Measurements from ENCODE around the gene SNAP47.

Gene SNAP47

GRCh38 chr1:227728059-227728891 is 7.0 kb upstream of the SNAP47 start:
- Histone ChIP-seq H3K27me3 (replicated peaks in 2 of 5; ENCODE audit: control insufficient read depth in 4 of 5, insufficient read depth in 5 of 5, low read length in 4 of 5) (peaks cover 0 to 5% (median 0%) of the 10 kb centered on the region in 5 experiments), H3K36me3 (ENCODE audit: control insufficient read depth in 4 of 4, insufficient read depth in 4 of 4, low read length in 3 of 4) (peaks cover 0 to 29% (median 22%) of the 10 kb centered on the region in 4 experiments), H3K9me3 (ENCODE audit: control extremely low read depth in 1 of 5, control insufficient read depth in 4 of 5, insufficient read depth in 2 of 5, low read depth in 1 of 5, low read length in 4 of 5) (peaks cover 0 to 2% (median 0%) of the 10 kb centered on the region in 5 experiments), H3K4me1 (ENCODE audit: control extremely low read depth in 1 of 4, control insufficient read depth in 4 of 4, insufficient read depth in 4 of 4, low read length in 3 of 4) (peaks cover 0 to 23% (median 19%) of the 10 kb centered on the region in 4 experiments), H3K4me3 (ENCODE audit: control insufficient read depth in 1 of 7, extremely low read depth in 1 of 7, insufficient read depth in 4 of 7, low read depth in 2 of 7, low read length in 6 of 7) (peak overlapping the region; percentile 9 to 83 (median 63)), H3K27ac (ENCODE audit: insufficient read depth in 1 of 2, low read depth in 1 of 2, low read length in 2 of 2, poor library complexity in 1 of 2, severe bottlenecking in 2 of 2) (no peak overlapping the region)
- ChIA-PET CTCF (no interaction called here), POLR2A (no interaction called here)
- peak; percentile 33 to 62 (median 46) for DNase-seq
- WGBS (ENCODE audit: insufficient coverage): 0% methylated on average over 29 of the region's 51 CpGs

- DNase-seq: no peak
- ChIA-PET CTCF (no interaction called here), POLR2A (no interaction called here)
- no peak overlapping the region for H3K27ac ChIP-seq (ENCODE audit: insufficient read depth in 1 of 2, low read depth in 1 of 2, low read length in 2 of 2, poor library complexity in 1 of 2, severe bottlenecking in 2 of 2)
- peaks cover 0 to 28% (median 25%) of the 10 kb centered on the region in 4 experiments for H3K4me1 ChIP-seq (ENCODE audit: control extremely low read depth in 1 of 4, control insufficient read depth in 4 of 4, insufficient read depth in 4 of 4, low read length in 3 of 4)
- peak overlapping the region; percentile 9 to 83 (median 63) for H3K4me3 ChIP-seq (ENCODE audit: control insufficient read depth in 1 of 7, extremely low read depth in 1 of 7, insufficient read depth in 4 of 7, low read depth in 2 of 7, low read length in 6 of 7)
- peaks cover 0 to 35% (median 28%) of the 10 kb centered on the region in 4 experiments for H3K36me3 ChIP-seq (ENCODE audit: control insufficient read depth in 4 of 4, insufficient read depth in 4 of 4, low read length in 3 of 4)
- H3K9me3 ChIP-seq (ENCODE audit: control extremely low read depth in 1 of 5, control insufficient read depth in 4 of 5, insufficient read depth in 2 of 5, low read depth in 1 of 5, low read length in 4 of 5): peaks cover 0 to 1% (median 0%) of the 10 kb centered on the region in 5 experiments
- 3% methylated on average over 11 of the region's 11 CpGs for WGBS (ENCODE audit: insufficient coverage)
- H3K27me3 ChIP-seq (replicated peaks in 2 of 5; ENCODE audit: control insufficient read depth in 4 of 5, insufficient read depth in 5 of 5, low read length in 4 of 5): peaks cover 0 to 5% (median 0%) of the 10 kb centered on the region in 5 experiments
Observed at GRCh38 chr1:227728892-227729143, 6.4 kb upstream of the SNAP47 start.

- Histone ChIP-seq H3K27ac (ENCODE audit: insufficient read depth in 1 of 2, low read depth in 1 of 2, low read length in 2 of 2, poor library complexity in 1 of 2, severe bottlenecking in 2 of 2) (no peak overlapping the region), H3K9me3 (ENCODE audit: control extremely low read depth in 1 of 5, control insufficient read depth in 4 of 5, insufficient read depth in 2 of 5, low read depth in 1 of 5, low read length in 4 of 5) (peaks cover 0 to 1% (median 0%) of the 10 kb centered on the region in 5 experiments), H3K36me3 (ENCODE audit: control insufficient read depth in 4 of 4, insufficient read depth in 4 of 4, low read length in 3 of 4) (peaks cover 0 to 36% (median 28%) of the 10 kb centered on the region in 4 experiments), H3K27me3 (replicated peaks in 2 of 5; ENCODE audit: control insufficient read depth in 4 of 5, insufficient read depth in 5 of 5, low read length in 4 of 5) (peaks cover 0 to 5% (median 0%) of the 10 kb centered on the region in 5 experiments), H3K4me3 (ENCODE audit: control insufficient read depth in 1 of 7, extremely low read depth in 1 of 7, insufficient read depth in 4 of 7, low read depth in 2 of 7, low read length in 6 of 7) (peak overlapping the region in 4 of 7 experiments; percentile 62 to 83 (median 65)), H3K4me1 (ENCODE audit: control extremely low read depth in 1 of 4, control insufficient read depth in 4 of 4, insufficient read depth in 4 of 4, low read length in 3 of 4) (peaks cover 0 to 33% (median 30%) of the 10 kb centered on the region in 4 experiments)
- WGBS (ENCODE audit: insufficient coverage): 70% methylated on average over 4 of the region's 5 CpGs
- no peak for DNase-seq
- POLR2A ChIA-PET: no interaction called here
- CTCF ChIA-PET: interaction anchor here (0.8 to 2.1 kb wide), 4 partner anchors 14 to 223 kb away, joined by 3 to 5 read pairs (median 4); no protein-coding TSS in a partner anchor
Observed at GRCh38 chr1:227729144-227729880, 5.9 kb upstream of the SNAP47 start.

- peak; percentile 41 to 68 (median 63) for DNase-seq
- Histone ChIP-seq H3K9me3 (ENCODE audit: control extremely low read depth in 1 of 5, control insufficient read depth in 4 of 5, insufficient read depth in 2 of 5, low read depth in 1 of 5, low read length in 4 of 5) (no peaks in the 10 kb centered on the region), H3K4me3 (ENCODE audit: control insufficient read depth in 1 of 7, extremely low read depth in 1 of 7, insufficient read depth in 4 of 7, low read depth in 2 of 7, low read length in 6 of 7) (no peak overlapping the region), H3K4me1 (ENCODE audit: control extremely low read depth in 1 of 4, control insufficient read depth in 4 of 4, insufficient read depth in 4 of 4, low read length in 3 of 4) (peaks cover 0 to 40% (median 35%) of the 10 kb centered on the region in 4 experiments), H3K27me3 (replicated peaks in 2 of 5; ENCODE audit: control insufficient read depth in 4 of 5, insufficient read depth in 5 of 5, low read length in 4 of 5) (peaks cover 0 to 3% (median 0%) of the 10 kb centered on the region in 5 experiments), H3K36me3 (ENCODE audit: control insufficient read depth in 4 of 4, insufficient read depth in 4 of 4, low read length in 3 of 4) (peaks cover 0 to 36% (median 28%) of the 10 kb centered on the region in 4 experiments), H3K27ac (ENCODE audit: insufficient read depth in 1 of 2, low read depth in 1 of 2, low read length in 2 of 2, poor library complexity in 1 of 2, severe bottlenecking in 2 of 2) (no peak overlapping the region)
- CTCF ChIA-PET: interaction anchor here (0.8 to 2.1 kb wide), 7 partner anchors 13 to 222 kb away, joined by 3 to 5 read pairs (median 3); no protein-coding TSS in a partner anchor
- 67% methylated on average over 12 of the region's 13 CpGs for WGBS (ENCODE audit: insufficient coverage)
- POLR2A ChIA-PET: no interaction called here
Observed at GRCh38 chr1:227729881-227730629, 5.2 kb upstream of the SNAP47 start.

- Histone ChIP-seq H3K9me3 (ENCODE audit: control extremely low read depth in 1 of 5, control insufficient read depth in 4 of 5, insufficient read depth in 2 of 5, low read depth in 1 of 5, low read length in 4 of 5) (no peaks in the 10 kb centered on the region), H3K4me3 (ENCODE audit: control insufficient read depth in 1 of 7, extremely low read depth in 1 of 7, insufficient read depth in 4 of 7, low read depth in 2 of 7, low read length in 6 of 7) (no peak overlapping the region), H3K27me3 (replicated peaks in 2 of 5; ENCODE audit: control insufficient read depth in 4 of 5, insufficient read depth in 5 of 5, low read length in 4 of 5) (peaks cover 0 to 2% (median 0%) of the 10 kb centered on the region in 5 experiments), H3K4me1 (ENCODE audit: control extremely low read depth in 1 of 4, control insufficient read depth in 4 of 4, insufficient read depth in 4 of 4, low read length in 3 of 4) (peaks cover 0 to 41% (median 36%) of the 10 kb centered on the region in 4 experiments), H3K27ac (ENCODE audit: insufficient read depth in 1 of 2, low read depth in 1 of 2, low read length in 2 of 2, poor library complexity in 1 of 2, severe bottlenecking in 2 of 2) (no peak overlapping the region), H3K36me3 (ENCODE audit: control insufficient read depth in 4 of 4, insufficient read depth in 4 of 4, low read length in 3 of 4) (peaks cover 0 to 36% (median 28%) of the 10 kb centered on the region in 4 experiments)
- POLR2A ChIA-PET: no interaction called here
- no peak for DNase-seq
- CTCF ChIA-PET: interaction anchor here (0.8 to 2.1 kb wide), 8 partner anchors 12 to 250 kb away, joined by 3 to 5 read pairs (median 3); no protein-coding TSS in a partner anchor
- 91% methylated on average over 14 of the region's 16 CpGs for WGBS (ENCODE audit: insufficient coverage)
Observed at GRCh38 chr1:227730630-227731151, 4.5 kb upstream of the SNAP47 start.

GRCh38 chr1:227731241-227731677 is 4.0 kb upstream of the SNAP47 start:
- Histone ChIP-seq H3K27me3 (replicated peaks in 2 of 5; ENCODE audit: control insufficient read depth in 4 of 5, insufficient read depth in 5 of 5, low read length in 4 of 5) (peaks cover 0 to under 1% (median 0%) of the 10 kb centered on the region in 5 experiments), H3K4me3 (ENCODE audit: control insufficient read depth in 1 of 7, extremely low read depth in 1 of 7, insufficient read depth in 4 of 7, low read depth in 2 of 7, low read length in 6 of 7) (no peak overlapping the region), H3K27ac (ENCODE audit: insufficient read depth in 1 of 2, low read depth in 1 of 2, low read length in 2 of 2, poor library complexity in 1 of 2, severe bottlenecking in 2 of 2) (no peak overlapping the region), H3K4me1 (ENCODE audit: control extremely low read depth in 1 of 4, control insufficient read depth in 4 of 4, insufficient read depth in 4 of 4, low read length in 3 of 4) (peaks cover 0 to 46% (median 42%) of the 10 kb centered on the region in 4 experiments), H3K36me3 (ENCODE audit: control insufficient read depth in 4 of 4, insufficient read depth in 4 of 4, low read length in 3 of 4) (peaks cover 0 to 36% (median 28%) of the 10 kb centered on the region in 4 experiments), H3K9me3 (ENCODE audit: control extremely low read depth in 1 of 5, control insufficient read depth in 4 of 5, insufficient read depth in 2 of 5, low read depth in 1 of 5, low read length in 4 of 5) (no peaks in the 10 kb centered on the region)
- 98% methylated on average over 7 of the region's 11 CpGs for WGBS (ENCODE audit: insufficient coverage)
- ChIA-PET CTCF (interaction anchor here (0.8 to 2.1 kb wide), 7 partner anchors 12 to 250 kb away, joined by 3 to 5 read pairs (median 3); no protein-coding TSS in a partner anchor), POLR2A (no interaction called here)
- DNase-seq: no peak
